GM12891 (cell line): ENCODE measurements around the gene DCLK2.

Experiments used
- POLR2A ChIP-seq: IDR thresholded peaks from 2 replicates; pipeline ENCODE4 v1.6.1; 2011; ENCODE audit warnings: low read depth, low read length, control low read depth
- SPI1 ChIP-seq: IDR thresholded peaks from 2 replicates; pipeline ENCODE4 v1.6.1; 2011; ENCODE audit warnings: low read depth, low read length, control low read depth
- TAF1 ChIP-seq: IDR thresholded peaks from 2 replicates; pipeline ENCODE4 v1.6.1; 2011; ENCODE audit warnings: low read depth, low read length, control low read depth

- TF ChIP-seq POLR2A (no peak), TAF1 (no peak), SPI1 (no peak)
Measured at GRCh38 chr4:150250998-150251651, 172.9 kb downstream of the DCLK2 start.
